Ascending aorta (tissue), 2 donors: ENCODE results near the gene HELZ. TPM values are rescaled to one million over a fixed set of nuclear protein-coding genes. Genes with fewer than 3 reads are reported as not detected.

ENCODE experiments used
- DNase-seq, 2 donors: peaks; one replicate each; pipeline ENCODE4 v3.0.0-alpha.2; 2019; ENCODE audit warnings: low spot score in 2 of 2
- H3K27ac ChIP-seq, 2 donors: fragments of 200-600 bp; sonication (generic); one replicate each; pipeline ENCODE4 v1.5.1; 2016 to 2017; ENCODE audit warnings: mild to moderate bottlenecking in 1 of 2
- H3K27me3 ChIP-seq: fragments of 200-600 bp; sonication (generic); one replicate; pipeline ENCODE4 v1.5.1; 2017
- H3K36me3 ChIP-seq, 2 donors: fragments of 200-600 bp; sonication (generic); one replicate each; pipeline ENCODE4 v1.5.1; 2016
- H3K4me1 ChIP-seq, 2 donors: fragments of 200-600 bp; sonication (generic); one replicate each; pipeline ENCODE4 v1.5.1; 2016 to 2017; ENCODE audit warnings: mild to moderate bottlenecking in 1 of 2
- H3K4me3 ChIP-seq, 2 donors: fragments of 200-600 bp; sonication (generic); one replicate each; pipeline ENCODE4 v1.5.1; 2016 to 2017; ENCODE audit warnings: mild to moderate bottlenecking in 1 of 2
- H3K9me3 ChIP-seq, 2 donors: fragments of 200-600 bp; sonication (generic); one replicate each; pipeline ENCODE4 v1.5.1; 2016
- CTCF ChIP-seq, 3 experiments: fragments of 200-600 bp in 2 of 3; fragments of 450-650 bp in 1 of 3; sonication (generic) in 2 of 3; IDR thresholded peaks; one replicate each; pipeline ENCODE4 v1.5.1; 2016 to 2019; ENCODE audit warnings: antibody characterized with exemption in 3 of 3, mild to moderate bottlenecking in 1 of 3, moderate library complexity in 1 of 3
- intact Hi-C: fragments of 100-400 bp; cut with DNase I; formaldehyde crosslinking; loops from one replicate; pipeline ENCODE4 v1.15.1; 2023
- total RNA-seq: library from RNA; depleted of rRNA; stranded (reverse); fragments of >200 nt; gene quantifications from one replicate; pipeline ENCODE4 v1.1.0, GENCODE V29; 2016

The HELZ gene
- total RNA-seq, 1 donor from 2014 or later, result 36.1 TPM

GRCh38 chr17:67068999-67069398 is 176.0 kb downstream of the HELZ start:
- no peaks in the 10 kb centered on the region for H3K9me3 ChIP-seq
- no peak for TF ChIP-seq CTCF (IDR thresholded peaks at IDR 0.05)
- H3K4me1 ChIP-seq, result no peaks in the 10 kb centered on the region
- peaks cover 3 to 4% of the 10 kb centered on the region in 2 donors for H3K36me3 ChIP-seq
- intact Hi-C loops, result no loop called here
- no peak overlapping the region for H3K4me3 ChIP-seq
- no peaks in the 10 kb centered on the region for H3K27me3 ChIP-seq
- no peak overlapping the region for H3K27ac ChIP-seq
- no peak for DNase-seq

DNA sequence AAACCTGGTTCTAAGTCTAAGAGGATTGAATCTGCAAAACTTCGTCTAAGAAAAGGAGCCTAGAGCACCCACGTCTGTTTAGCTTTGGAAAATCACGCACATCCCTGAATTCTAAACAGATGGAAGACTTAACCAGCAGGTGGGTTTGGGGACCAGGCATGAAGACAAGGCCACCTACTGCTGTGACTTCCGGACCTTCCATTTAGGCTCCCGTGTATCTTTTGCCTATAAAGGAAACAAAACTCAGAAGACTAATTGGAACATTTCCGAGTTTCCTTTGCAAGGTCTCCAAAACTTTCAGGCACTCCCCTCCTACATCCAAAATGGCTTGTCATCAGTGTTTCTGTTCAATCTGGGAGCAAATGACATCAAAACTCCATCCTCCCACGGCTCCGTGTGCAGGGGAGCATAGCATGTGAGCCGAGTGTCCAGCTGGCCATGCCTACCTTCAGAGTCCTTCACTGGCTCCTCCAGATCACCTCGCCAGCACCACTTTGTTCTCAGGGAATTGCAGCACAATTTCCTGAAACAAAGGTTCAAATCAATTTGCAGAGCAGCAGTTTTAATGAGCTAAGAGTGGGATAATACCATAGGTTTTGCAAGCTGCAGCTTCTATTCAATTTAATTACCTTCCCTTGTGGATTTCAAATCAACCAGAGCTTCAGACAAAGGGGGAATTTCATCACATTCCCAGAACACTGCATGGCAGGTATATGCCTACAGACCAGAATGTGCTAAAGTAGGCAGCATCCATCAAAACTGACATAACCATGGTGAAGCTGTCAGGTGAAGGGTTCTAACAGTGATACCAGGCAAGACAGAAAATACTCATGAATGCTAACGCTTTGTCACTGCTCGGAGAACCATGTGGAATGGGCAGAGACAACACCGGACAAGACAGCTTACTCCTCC is 177.2 kb downstream of the HELZ start:
- intact Hi-C loops, result no loop called here
- H3K9me3 ChIP-seq, result no peaks in the 10 kb centered on the region
- H3K4me1 ChIP-seq, result no peaks in the 10 kb centered on the region
- no peak overlapping the region for H3K4me3 ChIP-seq
- H3K27me3 ChIP-seq, result no peaks in the 10 kb centered on the region
- DNase-seq, result no peak
- TF ChIP-seq CTCF (IDR thresholded peaks at IDR 0.05), result no peak
- H3K27ac ChIP-seq, result no peak overlapping the region
- H3K36me3 ChIP-seq, result peaks cover 0 to 3% of the 10 kb centered on the region in 2 donors

GRCh38 chr17:67066717-67067116 is 178.3 kb downstream of the HELZ start:
- Histone ChIP-seq H3K36me3 (peaks cover 0 to 3% of the 10 kb centered on the region in 2 donors), H3K4me1 (no peaks in the 10 kb centered on the region), H3K27ac (no peak overlapping the region), H3K27me3 (no peaks in the 10 kb centered on the region), H3K4me3 (no peak overlapping the region), H3K9me3 (no peaks in the 10 kb centered on the region)
- no peak for DNase-seq
- TF ChIP-seq CTCF (IDR thresholded peaks at IDR 0.05), result no peak
- intact Hi-C loops, result no loop called here

- peaks cover 0 to 3% of the 10 kb centered on the region in 2 donors for H3K36me3 ChIP-seq
- no peaks in the 10 kb centered on the region for H3K9me3 ChIP-seq
- intact Hi-C loops, result no loop called here
- H3K27me3 ChIP-seq, result no peaks in the 10 kb centered on the region
- H3K4me3 ChIP-seq, result no peak overlapping the region
- TF ChIP-seq CTCF (IDR thresholded peaks at IDR 0.05), result no peak
- H3K27ac ChIP-seq, result no peak overlapping the region
- DNase-seq, result no peak
- no peaks in the 10 kb centered on the region for H3K4me1 ChIP-seq
Observed at GRCh38 chr17:67063141-67063540, 181.9 kb downstream of the HELZ start.

- no peaks in the 10 kb centered on the region for H3K27me3 ChIP-seq
- no peak overlapping the region for H3K27ac ChIP-seq
- no peaks in the 10 kb centered on the region for H3K9me3 ChIP-seq
- intact Hi-C loops, result no loop called here
- TF ChIP-seq CTCF (IDR thresholded peaks at IDR 0.05), result no peak
- H3K4me3 ChIP-seq, result no peak overlapping the region
- no peaks in the 10 kb centered on the region for H3K4me1 ChIP-seq
- peak in 1 of 2 donors; percentile 34 for DNase-seq
- no peaks in the 10 kb centered on the region for H3K36me3 ChIP-seq
Observed at GRCh38 chr17:67059372-67059771, 185.6 kb downstream of the HELZ start.
